ENCODE data around the gene PLCL1.

- TF ChIP-seq NFRKB (IDR thresholded peaks at IDR 0.05) (no peak), CTBP1 (IDR thresholded peaks at IDR 0.05; ENCODE audit: borderline replicate concordance) (no peak), FOXA1 (IDR thresholded peaks at IDR 0.05) (no peak), ELF4 (IDR thresholded peaks at IDR 0.05) (no peak), ZNF384 (IDR thresholded peaks at IDR 0.05) (no peak), TARDBP (IDR thresholded peaks at IDR 0.05) (no peak), SUZ12 (IDR thresholded peaks at IDR 0.05) (no peak), BHLHE40 (IDR thresholded peaks at IDR 0.05; ENCODE audit: borderline replicate concordance) (no peak), PKNOX1 (IDR thresholded peaks at IDR 0.05) (no peak)
These were observed 80.7 kb downstream of the PLCL1 start for GRCh38 chr2:197885126-197885525.
